Measurements from ENCODE around the gene CACNA2D2. TPM values are rescaled to one million over a fixed set of nuclear protein-coding genes. Genes with fewer than 3 reads are reported as not detected.

Gene CACNA2D2
- polyA plus RNA-seq, 3 donors: 13.9 to 16.1 (median 14.0) TPM

GRCh38 chr3:50435371-50436113 lies 67.9 kb downstream of the CACNA2D2 start:
- DNase-seq (ENCODE audit: low read depth in 3 of 3, low spot score in 2 of 3): no peak

GRCh38 chr3:50433954-50434353 lies 69.5 kb downstream of the CACNA2D2 start:
- no peak for DNase-seq (ENCODE audit: low read depth in 3 of 3, low spot score in 2 of 3)

GRCh38 chr3:50430950-50431435 lies 72.4 kb downstream of the CACNA2D2 start:
- no peak for DNase-seq (ENCODE audit: low read depth in 3 of 3, low spot score in 2 of 3)

- DNase-seq (ENCODE audit: low read depth in 3 of 3, low spot score in 2 of 3): no peak
Observed at GRCh38 chr3:50430191-50430590, 73.2 kb downstream of the CACNA2D2 start.

- DNase-seq (ENCODE audit: low read depth in 3 of 3, low spot score in 2 of 3): no peak
Observed at GRCh38 chr3:50428007-50428633, 75.3 kb downstream of the CACNA2D2 start.

- no peak for DNase-seq (ENCODE audit: low read depth in 3 of 3, low spot score in 2 of 3)
Observed at GRCh38 chr3:50427217-50427616, 76.2 kb downstream of the CACNA2D2 start.

GRCh38 chr3:50425911-50426310 lies 77.5 kb downstream of the CACNA2D2 start:
- DNase-seq (ENCODE audit: low read depth in 3 of 3, low spot score in 2 of 3): no peak

- no peak for DNase-seq (ENCODE audit: low read depth in 3 of 3, low spot score in 2 of 3)
Observed at GRCh38 chr3:50423543-50423942, 79.9 kb downstream of the CACNA2D2 start.

GRCh38 chr3:50422153-50422552 lies 81.3 kb downstream of the CACNA2D2 start:
- DNase-seq (ENCODE audit: low read depth in 3 of 3, low spot score in 2 of 3): no peak

- DNase-seq (ENCODE audit: low read depth in 3 of 3, low spot score in 2 of 3): no peak
Observed at GRCh38 chr3:50419595-50420370, 83.7 kb downstream of the CACNA2D2 start.

GRCh38 chr3:50418850-50419249 lies 84.6 kb downstream of the CACNA2D2 start:
- no peak for DNase-seq (ENCODE audit: low read depth in 3 of 3, low spot score in 2 of 3)

- DNase-seq (ENCODE audit: low read depth in 3 of 3, low spot score in 2 of 3): no peak
Observed at GRCh38 chr3:50417637-50418033, 85.8 kb downstream of the CACNA2D2 start.

GRCh38 chr3:50416736-50417636 lies 86.4 kb downstream of the CACNA2D2 start:
- DNase-seq (ENCODE audit: low read depth in 3 of 3, low spot score in 2 of 3): no peak

GRCh38 chr3:50415816-50416215 lies 87.6 kb downstream of the CACNA2D2 start:
- DNase-seq (ENCODE audit: low read depth in 3 of 3, low spot score in 2 of 3): no peak

- no peak for DNase-seq (ENCODE audit: low read depth in 3 of 3, low spot score in 2 of 3)
Observed at GRCh38 chr3:50415061-50415460, 88.4 kb downstream of the CACNA2D2 start.

- no peak for DNase-seq (ENCODE audit: low read depth in 3 of 3, low spot score in 2 of 3)
Observed at GRCh38 chr3:50414616-50415015, 88.8 kb downstream of the CACNA2D2 start.

GRCh38 chr3:50412231-50412754 lies 91.1 kb downstream of the CACNA2D2 start:
- no peak for DNase-seq (ENCODE audit: low read depth in 3 of 3, low spot score in 2 of 3)

- DNase-seq (ENCODE audit: low read depth in 3 of 3, low spot score in 2 of 3): no peak
Observed at GRCh38 chr3:50411229-50411628, 92.2 kb downstream of the CACNA2D2 start.

- no peak for DNase-seq (ENCODE audit: low read depth in 3 of 3, low spot score in 2 of 3)
Observed at GRCh38 chr3:50410608-50411139, 92.8 kb downstream of the CACNA2D2 start.

GRCh38 chr3:50410185-50410584 lies 93.2 kb downstream of the CACNA2D2 start:
- DNase-seq (ENCODE audit: low read depth in 3 of 3, low spot score in 2 of 3): no peak

All from right renal cortex interstitium (tissue), 3 donors.